ENCODE results near the gene REEP3. TPM values are rescaled to one million over a fixed set of nuclear protein-coding genes. Genes with fewer than 3 reads are reported as not detected.
A peak's percentile ranks its signal among the peaks of the same experiment; 100 is the strongest.

Gene REEP3
- total RNA-seq, 1 experiment from 2014 or later, result 94.7 TPM

GRCh38 chr10:63585041-63585440, 63.8 kb downstream of the REEP3 start:
- no peaks in the 10 kb centered on the region for H3K9me3 Mint-ChIP-seq (ENCODE audit: low read depth, unreplicated experiment)
- H3K27ac Mint-ChIP-seq (ENCODE audit: unreplicated experiment), result no peak overlapping the region
- no peak overlapping the region for H3K4me3 Mint-ChIP-seq (ENCODE audit: low read depth, unreplicated experiment)
- DNase-seq, result no peak
- no peaks in the 10 kb centered on the region for H3K4me1 Mint-ChIP-seq (ENCODE audit: low read depth, unreplicated experiment)
- no peak for TF ChIP-seq CTCF (IDR thresholded peaks at IDR 0.05; ENCODE audit: unreplicated experiment)
- no peaks in the 10 kb centered on the region for H3K36me3 Mint-ChIP-seq (ENCODE audit: insufficient read depth, unreplicated experiment)
- CTCF ChIA-PET, result no interaction called here
- no TSS peak for BruUV-seq (replicated peaks)
- intact Hi-C loops (cut with micrococcal nuclease; ENCODE audit: unreplicated experiment), result no loop called here
- H3K27me3 Mint-ChIP-seq (ENCODE audit: unreplicated experiment), result no peaks in the 10 kb centered on the region

- no TSS peak for BruUV-seq (replicated peaks)
- Mint-ChIP-seq H3K4me3 (ENCODE audit: low read depth, unreplicated experiment) (no peak overlapping the region), H3K27me3 (ENCODE audit: unreplicated experiment) (no peaks in the 10 kb centered on the region), H3K4me1 (ENCODE audit: low read depth, unreplicated experiment) (no peaks in the 10 kb centered on the region), H3K9me3 (ENCODE audit: low read depth, unreplicated experiment) (no peaks in the 10 kb centered on the region), H3K27ac (ENCODE audit: unreplicated experiment) (no peak overlapping the region), H3K36me3 (ENCODE audit: insufficient read depth, unreplicated experiment) (no peaks in the 10 kb centered on the region)
- intact Hi-C loops (cut with micrococcal nuclease; ENCODE audit: unreplicated experiment), result no loop called here
- no peak for DNase-seq
- CTCF ChIA-PET, result no interaction called here
- no peak for TF ChIP-seq CTCF (IDR thresholded peaks at IDR 0.05; ENCODE audit: unreplicated experiment)
Observed at GRCh38 chr10:63586043-63586442, 64.8 kb downstream of the REEP3 start.

- no peak for TF ChIP-seq CTCF (IDR thresholded peaks at IDR 0.05; ENCODE audit: unreplicated experiment)
- DNase-seq, result no peak
- intact Hi-C loops (cut with micrococcal nuclease; ENCODE audit: unreplicated experiment), result no loop called here
- H3K4me1 Mint-ChIP-seq (ENCODE audit: low read depth, unreplicated experiment), result no peaks in the 10 kb centered on the region
- no peak overlapping the region for H3K27ac Mint-ChIP-seq (ENCODE audit: unreplicated experiment)
- H3K36me3 Mint-ChIP-seq (ENCODE audit: insufficient read depth, unreplicated experiment), result no peaks in the 10 kb centered on the region
- BruUV-seq (replicated peaks), result no TSS peak
- H3K9me3 Mint-ChIP-seq (ENCODE audit: low read depth, unreplicated experiment), result no peaks in the 10 kb centered on the region
- CTCF ChIA-PET, result interaction anchor here (0.6 to 1.5 kb wide), 3 partner anchors 9 to 409 kb away, joined by 3 to 5 read pairs (median 4); no protein-coding TSS in a partner anchor
- H3K27me3 Mint-ChIP-seq (ENCODE audit: unreplicated experiment), result no peaks in the 10 kb centered on the region
- no peak overlapping the region for H3K4me3 Mint-ChIP-seq (ENCODE audit: low read depth, unreplicated experiment)
Observed at GRCh38 chr10:63587191-63587590, 66.0 kb downstream of the REEP3 start.

DNA sequence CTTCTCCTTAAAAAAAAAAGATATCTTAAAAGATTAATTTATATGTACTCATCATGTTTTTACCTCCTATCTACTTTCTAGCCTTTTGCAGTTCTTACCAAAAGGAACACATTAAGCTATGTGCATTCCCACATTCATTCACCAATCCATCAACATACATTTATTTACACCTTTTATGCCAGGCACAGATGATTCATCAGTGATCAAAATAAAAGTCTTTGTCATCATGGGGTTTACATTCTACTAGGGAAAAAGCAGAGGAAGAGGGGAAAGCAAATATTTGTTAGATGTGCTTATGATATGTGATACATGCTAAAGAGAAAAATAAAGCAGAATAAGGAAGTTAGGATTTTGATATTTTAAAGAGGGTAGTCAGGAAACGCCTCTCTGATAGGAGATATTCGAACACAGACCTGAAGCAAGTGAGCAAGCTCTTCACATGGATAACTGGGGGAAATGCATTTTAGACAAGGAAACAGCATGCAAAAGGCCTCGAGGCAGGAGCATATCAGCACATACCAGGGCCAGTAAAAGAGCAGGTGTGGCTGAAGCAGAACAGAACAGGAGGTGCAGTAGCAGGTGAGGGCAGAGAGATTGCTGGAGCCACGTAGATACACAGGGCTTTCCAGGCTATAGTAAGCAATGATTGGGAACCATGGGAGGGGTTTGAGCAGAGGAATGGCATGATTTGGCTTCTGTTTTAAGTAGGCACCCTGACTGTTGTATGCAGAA, 67.4 kb downstream of the REEP3 start:
- Mint-ChIP-seq H3K4me1 (ENCODE audit: low read depth, unreplicated experiment) (no peaks in the 10 kb centered on the region), H3K36me3 (ENCODE audit: insufficient read depth, unreplicated experiment) (no peaks in the 10 kb centered on the region), H3K27ac (ENCODE audit: unreplicated experiment) (no peak overlapping the region), H3K9me3 (ENCODE audit: low read depth, unreplicated experiment) (peaks cover 2% of the 10 kb centered on the region), H3K27me3 (ENCODE audit: unreplicated experiment) (no peaks in the 10 kb centered on the region), H3K4me3 (ENCODE audit: low read depth, unreplicated experiment) (no peak overlapping the region)
- DNase-seq, result peak; percentile 25
- intact Hi-C loops (cut with micrococcal nuclease; ENCODE audit: unreplicated experiment), result no loop called here
- TF ChIP-seq CTCF (IDR thresholded peaks at IDR 0.05; ENCODE audit: unreplicated experiment), result no peak
- CTCF ChIA-PET, result interaction anchor here (1.0 to 1.5 kb wide), 2 partner anchors 14 to 23 kb away, joined by 3 to 6 read pairs; no protein-coding TSS in a partner anchor
- BruUV-seq (replicated peaks), result no TSS peak

Data from Calu3 (cell line).